ENCODE data around the gene PTPRM.

PTPRM gene

DNA sequence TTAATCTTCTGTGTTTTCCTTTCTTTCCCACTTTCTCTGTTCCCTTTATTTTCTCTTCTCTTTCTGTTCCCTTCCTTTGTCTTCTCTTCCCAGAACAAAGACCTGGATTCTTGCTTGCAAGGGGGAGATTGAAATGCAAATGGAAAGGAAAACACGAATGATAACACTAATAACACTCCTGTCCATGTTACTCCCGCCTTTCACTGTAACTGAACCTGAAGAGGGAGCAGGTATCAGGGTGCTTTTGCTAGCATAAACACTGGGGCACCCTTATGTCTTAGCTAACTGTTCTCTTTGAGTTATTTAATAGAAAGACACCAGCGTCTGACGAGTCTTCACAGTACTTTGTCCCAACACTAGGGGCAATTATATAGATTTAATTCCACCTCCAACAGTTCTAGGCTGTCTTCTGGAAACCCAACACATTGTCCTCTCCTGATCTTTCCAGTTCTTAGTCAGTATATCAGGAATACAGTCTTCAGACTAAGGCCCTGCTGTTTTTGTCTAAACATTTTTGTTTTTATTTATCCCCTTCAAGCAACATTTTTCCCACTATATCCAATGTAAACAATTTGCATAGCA is 99.2 kb downstream of the PTPRM start:
- no peak overlapping the region for H2AFZ ChIP-seq (ENCODE audit: low read depth)
- no peak for TF ChIP-seq CTCF (conservative IDR thresholded peaks at IDR 0.05; ENCODE audit: low read depth, low read length)
- H3K9ac ChIP-seq: no peak overlapping the region
- no peaks in the 10 kb centered on the region for H3K36me3 ChIP-seq (ENCODE audit: insufficient read depth)
- H3K27me3 ChIP-seq (ENCODE audit: insufficient read depth, low read depth): no peaks in the 10 kb centered on the region
- H3K4me3 ChIP-seq (IDR thresholded peaks at IDR 0.05; ENCODE audit: insufficient read depth, low read depth, low read length): no peak overlapping the region
- H3K79me2 ChIP-seq (ENCODE audit: insufficient read depth, low read depth): no peaks in the 10 kb centered on the region
- no peak overlapping the region for H3K4me2 ChIP-seq
- H3K27ac ChIP-seq: no peak overlapping the region
- no peaks in the 10 kb centered on the region for H4K20me1 ChIP-seq (ENCODE audit: insufficient read depth)
- H3K4me1 ChIP-seq (ENCODE audit: low read depth, poor library complexity, severe bottlenecking): no peaks in the 10 kb centered on the region

GRCh38 chr18:7668392-7668791 is 101.3 kb downstream of the PTPRM start:
- H2AFZ ChIP-seq (ENCODE audit: low read depth): no peak overlapping the region
- no peak overlapping the region for H3K27ac ChIP-seq
- no peak overlapping the region for H3K4me2 ChIP-seq
- no peaks in the 10 kb centered on the region for H4K20me1 ChIP-seq (ENCODE audit: insufficient read depth)
- H3K36me3 ChIP-seq (ENCODE audit: insufficient read depth): no peaks in the 10 kb centered on the region
- H3K9ac ChIP-seq: no peak overlapping the region
- H3K4me3 ChIP-seq (IDR thresholded peaks at IDR 0.05; ENCODE audit: insufficient read depth, low read depth, low read length): no peak overlapping the region
- H3K27me3 ChIP-seq (ENCODE audit: insufficient read depth, low read depth): no peaks in the 10 kb centered on the region
- H3K79me2 ChIP-seq (ENCODE audit: insufficient read depth, low read depth): no peaks in the 10 kb centered on the region
- H3K4me1 ChIP-seq (ENCODE audit: low read depth, poor library complexity, severe bottlenecking): no peaks in the 10 kb centered on the region
- TF ChIP-seq CTCF (conservative IDR thresholded peaks at IDR 0.05; ENCODE audit: low read depth, low read length): no peak

DNA sequence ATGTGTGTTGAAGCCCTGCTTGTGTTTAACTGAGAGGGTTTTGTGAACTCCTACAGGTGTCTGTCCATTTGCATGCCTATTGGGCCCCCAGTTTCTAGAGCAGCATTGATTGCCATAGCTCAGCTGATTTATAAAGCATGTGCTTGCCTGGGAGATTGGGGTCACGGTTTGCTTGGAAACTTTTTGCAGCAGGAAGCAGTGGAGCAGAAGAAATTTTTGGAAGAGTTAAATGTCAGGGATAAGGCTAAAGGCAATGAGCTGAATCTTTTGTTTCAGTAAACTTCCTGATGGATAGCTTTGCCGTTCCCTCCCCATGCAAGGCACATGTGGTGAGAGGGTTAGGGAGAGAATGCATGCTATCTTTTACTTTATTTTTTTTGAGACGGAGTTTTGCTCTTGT is 102.2 kb downstream of the PTPRM start:
- no peak overlapping the region for H3K4me2 ChIP-seq
- H3K4me1 ChIP-seq (ENCODE audit: low read depth, poor library complexity, severe bottlenecking): no peaks in the 10 kb centered on the region
- H3K79me2 ChIP-seq (ENCODE audit: insufficient read depth, low read depth): no peaks in the 10 kb centered on the region
- no peak for TF ChIP-seq CTCF (conservative IDR thresholded peaks at IDR 0.05; ENCODE audit: low read depth, low read length)
- no peaks in the 10 kb centered on the region for H3K27me3 ChIP-seq (ENCODE audit: insufficient read depth, low read depth)
- H3K27ac ChIP-seq: no peak overlapping the region
- no peak overlapping the region for H3K4me3 ChIP-seq (IDR thresholded peaks at IDR 0.05; ENCODE audit: insufficient read depth, low read depth, low read length)
- no peak overlapping the region for H3K9ac ChIP-seq
- no peaks in the 10 kb centered on the region for H3K36me3 ChIP-seq (ENCODE audit: insufficient read depth)
- no peak overlapping the region for H2AFZ ChIP-seq (ENCODE audit: low read depth)
- H4K20me1 ChIP-seq (ENCODE audit: insufficient read depth): no peaks in the 10 kb centered on the region

- TF ChIP-seq CTCF (conservative IDR thresholded peaks at IDR 0.05; ENCODE audit: low read depth, low read length): no peak
- H3K9ac ChIP-seq: no peak overlapping the region
- no peak overlapping the region for H3K27ac ChIP-seq
- H2AFZ ChIP-seq (ENCODE audit: low read depth): no peak overlapping the region
- H3K79me2 ChIP-seq (ENCODE audit: insufficient read depth, low read depth): no peaks in the 10 kb centered on the region
- no peak overlapping the region for H3K4me2 ChIP-seq
- H3K27me3 ChIP-seq (ENCODE audit: insufficient read depth, low read depth): no peaks in the 10 kb centered on the region
- no peak overlapping the region for H3K4me3 ChIP-seq (IDR thresholded peaks at IDR 0.05; ENCODE audit: insufficient read depth, low read depth, low read length)
- no peaks in the 10 kb centered on the region for H3K36me3 ChIP-seq (ENCODE audit: insufficient read depth)
- H4K20me1 ChIP-seq (ENCODE audit: insufficient read depth): no peaks in the 10 kb centered on the region
- H3K4me1 ChIP-seq (ENCODE audit: low read depth, poor library complexity, severe bottlenecking): no peaks in the 10 kb centered on the region
Observed at GRCh38 chr18:7671105-7671504, 104.0 kb downstream of the PTPRM start.

Data from KMS-11 (cell line).